Measurements from ENCODE around the gene MYRIP.

- TF ChIP-seq RARB (CRISPR knock-in tag; IDR thresholded peaks at IDR 0.05) (no peak), TSHZ2 (CRISPR knock-in tag; IDR thresholded peaks at IDR 0.05) (no peak), ZFP3 (CRISPR knock-in tag; IDR thresholded peaks at IDR 0.05) (no peak), CSDC2 (CRISPR knock-in tag; IDR thresholded peaks at IDR 0.05) (no peak), GLIS3 (CRISPR knock-in tag; IDR thresholded peaks at IDR 0.05) (no peak), TCF4 (CRISPR knock-in tag; IDR thresholded peaks at IDR 0.05; ENCODE audit: borderline replicate concordance) (no peak)
Observed at GRCh38 chr3:40211579-40211978, 402.2 kb downstream of the MYRIP start.
